Coronary artery (tissue), 2 donors: Measurements from ENCODE around the gene SASH1.
A peak's percentile ranks its signal among the peaks of the same experiment; 100 is the strongest.

ENCODE experiments used
- DNase-seq: peaks from one replicate; pipeline ENCODE4 v3.0.0-alpha.2; 2017; ENCODE audit warnings: low spot score
- H3K27ac ChIP-seq, 2 donors: fragments of 200-600 bp; sonication (generic); one replicate each; pipeline ENCODE4 v1.5.1; 2016 to 2019
- H3K4me3 ChIP-seq: fragments of 200-600 bp; sonication (generic); 2 replicates; pipeline ENCODE4 v1.5.1; 2016; ENCODE audit warnings: mild to moderate bottlenecking, moderate library complexity
- TF ChIP-seq, protein P1 (sequence below): fragments of 200-600 bp; sonication (generic); IDR thresholded peaks from one replicate; pipeline ENCODE4 v1.5.1; 2019; ENCODE audit warnings: antibody characterized with exemption

SASH1 gene

DNA sequence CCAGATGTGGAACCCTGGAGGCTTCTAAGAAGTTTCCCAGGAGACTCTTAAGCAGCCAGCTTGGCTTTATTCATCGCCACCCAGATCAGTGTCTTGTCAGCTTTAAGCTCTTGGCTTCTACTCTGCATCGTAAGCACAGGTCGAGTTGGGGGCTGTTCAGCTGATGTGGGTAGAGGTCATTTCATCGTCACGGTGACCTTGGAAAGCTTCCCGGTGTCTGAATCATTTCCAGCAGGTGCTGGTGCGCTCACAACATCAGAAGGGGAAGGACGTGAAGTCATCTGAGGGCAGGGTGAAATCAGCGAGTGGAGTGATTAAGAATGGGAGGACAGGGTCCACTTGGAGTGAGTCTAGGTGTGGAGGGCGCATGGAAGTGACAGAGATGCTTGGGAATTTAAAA is 112.6 kb downstream of the SASH1 start:
- TF ChIP-seq, protein P1, sequence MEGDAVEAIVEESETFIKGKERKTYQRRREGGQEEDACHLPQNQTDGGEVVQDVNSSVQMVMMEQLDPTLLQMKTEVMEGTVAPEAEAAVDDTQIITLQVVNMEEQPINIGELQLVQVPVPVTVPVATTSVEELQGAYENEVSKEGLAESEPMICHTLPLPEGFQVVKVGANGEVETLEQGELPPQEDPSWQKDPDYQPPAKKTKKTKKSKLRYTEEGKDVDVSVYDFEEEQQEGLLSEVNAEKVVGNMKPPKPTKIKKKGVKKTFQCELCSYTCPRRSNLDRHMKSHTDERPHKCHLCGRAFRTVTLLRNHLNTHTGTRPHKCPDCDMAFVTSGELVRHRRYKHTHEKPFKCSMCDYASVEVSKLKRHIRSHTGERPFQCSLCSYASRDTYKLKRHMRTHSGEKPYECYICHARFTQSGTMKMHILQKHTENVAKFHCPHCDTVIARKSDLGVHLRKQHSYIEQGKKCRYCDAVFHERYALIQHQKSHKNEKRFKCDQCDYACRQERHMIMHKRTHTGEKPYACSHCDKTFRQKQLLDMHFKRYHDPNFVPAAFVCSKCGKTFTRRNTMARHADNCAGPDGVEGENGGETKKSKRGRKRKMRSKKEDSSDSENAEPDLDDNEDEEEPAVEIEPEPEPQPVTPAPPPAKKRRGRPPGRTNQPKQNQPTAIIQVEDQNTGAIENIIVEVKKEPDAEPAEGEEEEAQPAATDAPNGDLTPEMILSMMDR, result no peak
- DNase-seq, result no peak
- Histone ChIP-seq H3K4me3 (no peak overlapping the region), H3K27ac (peak overlapping the region in 1 of 2 donors; percentile 8)

DNA sequence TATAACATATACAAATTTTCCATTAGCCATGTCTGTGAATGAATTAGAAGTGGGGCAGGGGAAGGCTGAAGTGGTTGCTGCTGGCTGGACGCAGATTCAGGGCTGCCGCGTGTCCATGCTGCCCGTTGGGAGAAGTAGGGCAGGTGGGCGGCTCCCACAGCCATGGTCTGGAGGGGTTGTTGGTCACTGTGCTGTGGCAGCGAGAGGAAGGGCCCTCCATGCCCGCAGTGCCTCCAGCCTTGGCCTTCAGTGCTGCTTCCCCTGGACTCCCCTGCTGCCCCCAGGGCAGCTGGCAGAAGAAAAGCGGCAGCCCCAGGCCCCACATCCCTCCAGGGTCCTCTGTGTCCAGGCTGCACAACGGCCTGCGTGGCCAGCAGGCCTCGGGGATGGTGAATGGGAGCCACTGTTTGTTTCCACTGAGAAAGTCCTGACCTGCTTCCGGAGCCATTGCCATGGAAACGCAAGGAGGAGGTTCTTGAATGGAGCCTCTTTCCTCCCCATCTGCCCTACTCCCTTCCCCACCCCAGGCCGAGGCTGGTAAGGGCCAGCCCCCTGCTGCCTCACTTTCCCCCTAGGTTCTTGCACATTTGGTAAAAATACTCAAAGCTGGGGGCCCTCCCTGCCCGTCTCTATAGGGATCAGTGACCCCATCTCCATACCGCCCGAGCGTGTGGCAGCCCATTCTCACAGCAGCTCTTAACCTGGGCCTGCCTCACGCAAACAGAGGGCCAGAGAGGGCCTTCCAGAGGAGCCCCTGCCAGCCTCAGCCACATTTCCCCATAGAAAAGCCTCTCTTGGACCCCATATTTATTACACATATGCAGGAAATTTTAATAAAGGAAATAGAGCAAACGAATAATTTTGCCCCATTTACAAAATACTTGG is 113.3 kb downstream of the SASH1 start:
- TF ChIP-seq, protein P1, result no peak
- DNase-seq, result no peak
- Histone ChIP-seq H3K4me3 (no peak overlapping the region), H3K27ac (peak overlapping the region in 1 of 2 donors; percentile 8)

DNA sequence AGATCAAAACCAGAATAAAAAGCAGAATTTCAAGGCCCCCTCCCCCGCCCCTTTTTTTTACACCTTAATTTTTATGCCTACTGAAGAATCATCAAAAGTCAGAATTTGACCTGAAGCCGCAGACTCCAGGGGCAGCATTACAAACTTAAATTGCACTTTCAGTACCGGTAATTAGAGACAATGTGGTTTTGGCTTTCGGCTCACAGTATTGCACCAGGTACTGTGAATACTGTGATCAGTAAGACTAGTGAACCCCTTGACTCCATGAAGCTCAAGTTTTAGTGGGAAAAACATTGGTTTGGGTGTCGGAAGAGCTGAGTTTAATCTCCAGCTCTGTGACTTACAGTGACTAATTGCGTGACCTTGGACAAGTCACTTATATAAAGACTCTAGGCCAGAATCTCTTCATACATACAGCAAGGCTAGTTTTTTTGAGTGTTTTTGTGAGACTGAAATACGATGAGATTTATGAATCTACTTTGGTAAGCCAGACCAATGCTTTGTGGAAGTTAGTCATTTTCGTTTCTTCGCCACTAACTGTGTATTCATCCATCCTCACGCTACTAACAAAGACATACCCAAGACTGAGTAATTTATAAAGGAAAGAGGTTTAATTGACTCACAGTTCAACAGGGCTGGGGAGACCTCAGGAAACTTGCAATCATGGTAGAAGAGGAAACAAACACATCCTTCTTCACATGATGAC is 114.7 kb downstream of the SASH1 start:
- no peak for DNase-seq
- no peak overlapping the region for H3K27ac ChIP-seq
- no peak overlapping the region for H3K4me3 ChIP-seq
- TF ChIP-seq, protein P1, result no peak

DNA sequence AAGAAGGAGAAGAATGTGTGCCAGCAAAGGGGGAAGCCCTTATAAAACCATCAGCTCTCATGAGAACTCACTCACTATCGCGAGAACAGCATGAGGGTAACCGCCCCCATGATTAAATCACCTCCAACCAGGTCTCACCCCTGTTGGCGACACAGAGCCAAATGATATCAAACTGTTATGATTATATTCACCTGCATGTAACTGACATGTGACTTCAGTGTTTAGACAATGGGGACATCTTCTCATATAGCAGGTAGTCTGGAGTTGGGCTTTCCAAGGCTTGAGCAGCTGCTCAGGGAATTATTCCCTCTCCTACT is 115.2 kb downstream of the SASH1 start:
- TF ChIP-seq, protein P1, result no peak
- DNase-seq, result no peak
- H3K27ac ChIP-seq, result no peak overlapping the region
- H3K4me3 ChIP-seq, result no peak overlapping the region

DNA sequence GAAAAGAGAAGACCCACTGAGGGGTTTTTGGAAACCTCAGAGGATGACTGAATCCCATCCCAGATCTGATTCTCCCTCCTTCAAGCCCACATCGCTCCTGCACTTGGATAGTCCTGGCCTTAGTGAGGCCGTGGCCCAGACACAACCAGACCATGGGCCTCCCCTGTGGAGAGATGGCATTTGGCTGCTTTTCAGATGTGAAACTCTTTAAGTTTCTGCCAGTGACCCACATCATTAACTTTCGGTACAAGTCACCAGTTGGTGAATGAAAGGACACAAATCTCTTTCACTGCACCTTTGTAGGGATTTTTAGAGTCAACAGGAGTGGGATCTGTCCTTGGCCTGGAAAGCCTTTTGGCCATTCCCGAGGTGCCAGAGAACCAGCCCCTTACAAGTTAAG is 116.6 kb downstream of the SASH1 start:
- TF ChIP-seq, protein P1, result no peak
- Histone ChIP-seq H3K27ac (no peak overlapping the region), H3K4me3 (no peak overlapping the region)
- DNase-seq, result no peak

DNA sequence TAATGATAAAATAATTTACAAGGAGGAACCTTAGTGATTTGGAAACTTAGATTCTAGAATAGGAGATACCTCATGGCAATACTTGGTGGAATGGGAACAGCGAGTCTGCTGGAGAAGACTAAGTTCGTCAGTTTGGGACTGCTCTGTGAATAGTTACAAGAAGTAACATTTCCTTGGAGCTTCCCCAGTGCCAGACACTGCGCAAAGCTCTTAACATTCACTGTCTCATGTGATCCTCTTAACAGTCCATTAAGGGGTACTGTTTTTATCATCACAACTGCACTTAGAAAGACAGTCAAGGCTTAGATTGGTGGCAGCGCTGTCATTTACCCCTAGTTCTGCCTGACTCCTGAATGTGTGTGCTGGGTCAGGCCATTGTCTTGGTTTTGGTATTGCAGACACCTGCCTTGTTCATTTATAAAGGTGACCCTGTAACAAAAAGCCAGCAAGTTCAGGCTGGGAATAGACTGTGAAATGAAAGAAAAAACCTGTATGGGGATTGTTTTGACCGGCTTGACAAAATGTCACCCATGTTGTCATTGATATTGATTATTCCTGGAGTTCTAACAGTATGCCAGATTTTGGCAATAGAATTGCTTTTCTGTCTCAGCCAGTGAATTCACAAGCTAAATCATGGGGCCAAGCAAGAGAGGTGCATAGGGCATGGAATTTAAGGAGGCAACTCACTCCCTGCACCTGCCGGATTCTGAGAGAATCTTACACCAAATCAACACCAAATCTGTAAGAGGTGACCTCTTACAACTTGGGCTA is 118.4 kb downstream of the SASH1 start:
- Histone ChIP-seq H3K4me3 (no peak overlapping the region), H3K27ac (peak overlapping the region in 1 of 2 donors; percentile 13)
- TF ChIP-seq, protein P1, result no peak

More for the DNA sequence above, 118.4 kb downstream of the SASH1 start:
- no peak for DNase-seq
